ENCODE data around the gene DHRS7B. TPM values are rescaled to one million over a fixed set of nuclear protein-coding genes. Genes with fewer than 3 reads are reported as not detected.

Gene DHRS7B
- polyA plus RNA-seq, 1 donor = 27.2 TPM

GRCh38 chr17:21157586-21158370 lies 31.0 kb downstream of the DHRS7B start:
- no peak for DNase-seq (ENCODE audit: low read depth)

- DNase-seq (ENCODE audit: low read depth) = no peak
Measured at GRCh38 chr17:21160401-21160800, 33.6 kb downstream of the DHRS7B start.

- DNase-seq (ENCODE audit: low read depth) = no peak
Measured at GRCh38 chr17:21161498-21162393, 35.0 kb downstream of the DHRS7B start.

GRCh38 chr17:21162394-21162775 lies 35.6 kb downstream of the DHRS7B start:
- DNase-seq (ENCODE audit: low read depth) = no peak

GRCh38 chr17:21163101-21163500 lies 36.3 kb downstream of the DHRS7B start:
- no peak for DNase-seq (ENCODE audit: low read depth)

GRCh38 chr17:21164216-21164615 lies 37.5 kb downstream of the DHRS7B start:
- DNase-seq (ENCODE audit: low read depth) = no peak

- DNase-seq (ENCODE audit: low read depth) = no peak
Measured at GRCh38 chr17:21164620-21165019, 37.9 kb downstream of the DHRS7B start.

- no peak for DNase-seq (ENCODE audit: low read depth)
Measured at GRCh38 chr17:21165922-21166594, 39.3 kb downstream of the DHRS7B start.

- peak; percentile 38 for DNase-seq (ENCODE audit: low read depth)
Measured at GRCh38 chr17:21166595-21167210, 39.9 kb downstream of the DHRS7B start.

GRCh38 chr17:21167303-21167702 lies 40.5 kb downstream of the DHRS7B start:
- DNase-seq (ENCODE audit: low read depth) = no peak

GRCh38 chr17:21168555-21168865 lies 41.7 kb downstream of the DHRS7B start:
- DNase-seq (ENCODE audit: low read depth) = no peak

GRCh38 chr17:21169496-21169895 lies 42.7 kb downstream of the DHRS7B start:
- DNase-seq (ENCODE audit: low read depth) = no peak

- no peak for DNase-seq (ENCODE audit: low read depth)
Measured at GRCh38 chr17:21170809-21171208, 44.0 kb downstream of the DHRS7B start.

GRCh38 chr17:21171309-21171922 lies 44.7 kb downstream of the DHRS7B start:
- DNase-seq (ENCODE audit: low read depth) = no peak

GRCh38 chr17:21171970-21172510 lies 45.3 kb downstream of the DHRS7B start:
- no peak for DNase-seq (ENCODE audit: low read depth)

- DNase-seq (ENCODE audit: low read depth) = no peak
Measured at GRCh38 chr17:21172846-21173245, 46.1 kb downstream of the DHRS7B start.

- no peak for DNase-seq (ENCODE audit: low read depth)
Measured at GRCh38 chr17:21173543-21173942, 46.8 kb downstream of the DHRS7B start.

- DNase-seq (ENCODE audit: low read depth) = no peak
Measured at GRCh38 chr17:21174186-21174585, 47.4 kb downstream of the DHRS7B start.

- no peak for DNase-seq (ENCODE audit: low read depth)
Measured at GRCh38 chr17:21174713-21175112, 47.9 kb downstream of the DHRS7B start.

GRCh38 chr17:21176773-21177395 lies 50.1 kb downstream of the DHRS7B start:
- DNase-seq (ENCODE audit: low read depth) = no peak

GRCh38 chr17:21177401-21177800 lies 50.6 kb downstream of the DHRS7B start:
- no peak for DNase-seq (ENCODE audit: low read depth)
